Measurements from ENCODE around the gene EXOC6B.

GRCh38 chr2:72722492-72723070 lies 103.3 kb downstream of the EXOC6B start:
- no peak for TF ChIP-seq POLR2A (IDR thresholded peaks at IDR 0.05; ENCODE audit: low read depth, low read length)
- no peak for TF ChIP-seq TAF1 (IDR thresholded peaks at IDR 0.05; ENCODE audit: low read depth, low read length)
- no peak for TF ChIP-seq POLR2AphosphoS5 (IDR thresholded peaks at IDR 0.05; ENCODE audit: low read depth, low read length)

Measured in GM12891 (cell line).